Panc1 (cell line): ENCODE results near the gene DEXI. TPM values are rescaled to one million over a fixed set of nuclear protein-coding genes. Genes with fewer than 3 reads are reported as not detected.

Source experiments
- ATAC-seq: fragments of 200-7000 bp; cut with Tn5 transposase; 2 replicates; pipeline ENCODE4 v1.9.1; 2020; ENCODE audit warnings: mild to moderate bottlenecking, moderate library complexity
- BruUV-seq: library from RNA; stranded (reverse); fragments of 400-500 nt; replicated peaks from 2 replicates; lab custom pipeline; 2021; lab: Mats Ljungman, UMichigan
- CTCF ChIA-PET: fragments of 300-600 bp; sonication (Branson Sonifier 250); formaldehyde crosslinking; loops from one replicate; lab custom pipeline; 2022; ENCODE audit warnings: antibody characterized with exemption; lab: Charles Lee
- POLR2A ChIA-PET: fragments of 300-600 bp; sonication (Branson Sonifier 250); formaldehyde crosslinking; loops from one replicate; lab custom pipeline; 2022; ENCODE audit warnings: antibody characterized with exemption; lab: Charles Lee
- DNase-seq: peaks from one replicate; pipeline ENCODE4 v3.0.0-alpha.2; 2010; ENCODE audit warnings: low read depth, low spot score
- H3K27ac ChIP-seq: 2 replicates; pipeline ENCODE4 v1.5.1; 2011; ENCODE audit warnings: mild to moderate bottlenecking, low read length, inconsistent platforms
- H3K27me3 ChIP-seq: fragments of 200-500 bp; sonication (Bioruptor generic); 2 replicates; pipeline ENCODE4 v1.6.0; 2014; ENCODE audit warnings: low read length, inconsistent platforms; ENCODE audit not compliant: control insufficient read depth, insufficient read depth
- H3K36me3 ChIP-seq: fragments of 200-500 bp; sonication (Bioruptor generic); 2 replicates; pipeline ENCODE4 v1.5.1; 2014; ENCODE audit warnings: inconsistent platforms, mild to moderate bottlenecking, low read length, moderate library complexity; ENCODE audit not compliant: control insufficient read depth, insufficient read depth
- H3K4me1 ChIP-seq: 2 replicates; pipeline ENCODE4 v1.5.1; 2011; ENCODE audit warnings: inconsistent platforms, mild to moderate bottlenecking, low read length, moderate library complexity; ENCODE audit not compliant: control insufficient read depth, insufficient read depth
- H3K4me3 ChIP-seq, 2 experiments: 2 replicates each; pipeline ENCODE4 v1.5.1; 2011 to 2012; ENCODE audit warnings: low read depth in 2 of 2, low read length in 2 of 2, mild to moderate bottlenecking in 2 of 2, inconsistent platforms in 1 of 2, moderate library complexity in 1 of 2
- H3K9me3 ChIP-seq: fragments of 200-500 bp; sonication (Bioruptor generic); 2 replicates; pipeline ENCODE4 v1.5.1; 2014; ENCODE audit warnings: low read depth, mild to moderate bottlenecking, inconsistent platforms, low read length, moderate library complexity; ENCODE audit not compliant: control insufficient read depth, insufficient read depth
- POLR2AphosphoS5 ChIP-seq: IDR thresholded peaks from 2 replicates; pipeline ENCODE4 v1.6.1; 2012; ENCODE audit warnings: mild to moderate bottlenecking, low read depth, low read length, moderate library complexity
- REST ChIP-seq, 2 experiments: IDR thresholded peaks; 2 replicates each; pipeline ENCODE4 v1.6.1; 2011 to 2012; ENCODE audit warnings: low read depth in 2 of 2, control low read depth in 1 of 2, low read length in 1 of 2, mild to moderate bottlenecking in 1 of 2, moderate library complexity in 1 of 2; ENCODE audit not compliant: insufficient read depth in 1 of 2
- SIN3A ChIP-seq: IDR thresholded peaks from 2 replicates; pipeline ENCODE4 v1.6.1; 2012; ENCODE audit warnings: low read depth, mild to moderate bottlenecking, low read length, moderate library complexity, borderline replicate concordance; ENCODE audit not compliant: insufficient read depth
- TCF7L2 ChIP-seq: IDR thresholded peaks from 2 replicates; pipeline ENCODE4 v1.6.1; 2011; ENCODE audit warnings: mild to moderate bottlenecking, low read depth, low read length, inconsistent platforms
- in situ Hi-C: cut with HindIII; loops from 2 replicates; pipeline ENCODE4 v1.10.0; 2016; ENCODE audit warnings: low sequenced_read_pairs, low pct_unique_long_range_greater_than_20kb
- intact Hi-C: fragments of 100-400 bp; cut with micrococcal nuclease; formaldehyde crosslinking; loops from one replicate; pipeline ENCODE4 v1.10.0; 2022; ENCODE audit not compliant: unreplicated experiment
- total RNA-seq: library from RNA; stranded (reverse); gene quantifications from one replicate; pipeline ENCODE4 v1.2.1, GENCODE V29; 2021; ENCODE audit not compliant: unreplicated experiment
- TF ChIP-seq, protein P1 (sequence below): fragments of 450-650 bp; IDR thresholded peaks from 2 replicates; pipeline ENCODE4 v1.5.1; 2017; ENCODE audit warnings: mild to moderate bottlenecking

The DEXI gene
- total RNA-seq, 1 experiment from 2014 or later = 32.2 TPM

DNA sequence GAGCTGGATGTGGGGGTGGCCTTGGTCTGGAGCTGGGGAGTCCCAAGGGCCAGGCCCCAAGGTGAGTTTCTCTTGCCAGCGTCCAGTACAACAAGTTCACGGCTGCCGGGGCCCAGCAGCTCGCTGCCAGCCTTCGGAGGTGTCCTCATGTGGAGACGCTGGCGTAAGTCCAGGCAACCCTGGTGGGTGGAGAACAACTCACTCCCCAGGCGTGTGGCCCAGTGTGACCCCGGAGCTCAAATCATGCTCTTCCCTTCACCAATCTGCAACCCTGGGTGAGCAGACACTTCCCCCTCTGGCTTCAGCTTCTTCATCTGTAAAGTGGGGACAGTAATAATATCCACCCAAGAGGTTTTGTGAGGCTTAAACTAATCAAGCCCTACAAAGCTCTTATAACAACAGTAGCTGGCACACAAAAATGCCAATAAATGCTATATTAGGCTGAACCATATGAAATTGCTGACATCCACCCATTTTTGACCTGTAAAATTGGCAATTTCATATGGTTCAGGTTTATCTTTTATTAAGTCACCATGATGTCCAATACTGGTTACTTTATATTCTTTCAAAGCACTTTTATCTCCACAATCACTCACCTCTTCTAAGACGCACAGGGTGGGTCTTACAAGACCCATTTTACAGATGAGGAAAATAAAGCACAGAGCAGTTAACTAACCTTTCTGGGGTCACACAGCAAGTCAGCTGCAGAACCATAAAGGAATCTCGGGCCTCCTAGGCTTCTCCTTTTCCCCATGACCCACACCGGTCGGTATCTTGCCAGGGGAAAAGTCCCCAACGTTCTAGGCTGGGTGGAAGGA is 19.7 kb downstream of the DEXI start:
- Histone ChIP-seq H3K27me3 (no peaks in the 10 kb centered on the region), H3K27ac (no peak overlapping the region), H3K4me1 (peaks cover 4% of the 10 kb centered on the region; the same call in 1 of the 2 replicates), H3K4me3 (no peak overlapping the region), H3K9me3 (no peaks in the 10 kb centered on the region), H3K36me3 (no peaks in the 10 kb centered on the region)
- DNase-seq (no peak), ATAC-seq (no peak)
- ChIA-PET POLR2A (no interaction called here), CTCF (interaction anchor here (0.6 kb wide), 1 partner anchor 1506 kb away, joined by 5 read pairs; no protein-coding TSS in a partner anchor)
- in situ Hi-C loops (no loop called here), intact Hi-C loops (loop anchor here (5.0 kb wide), 1 partner anchor 185 kb away; no protein-coding TSS in a partner anchor)
- no peak for TF ChIP-seq REST (IDR thresholded peaks at IDR 0.05; ENCODE audit: insufficient read depth in 1 of 2, low read depth in 2 of 2, low read length in 1 of 2)
- TF ChIP-seq, protein P1, sequence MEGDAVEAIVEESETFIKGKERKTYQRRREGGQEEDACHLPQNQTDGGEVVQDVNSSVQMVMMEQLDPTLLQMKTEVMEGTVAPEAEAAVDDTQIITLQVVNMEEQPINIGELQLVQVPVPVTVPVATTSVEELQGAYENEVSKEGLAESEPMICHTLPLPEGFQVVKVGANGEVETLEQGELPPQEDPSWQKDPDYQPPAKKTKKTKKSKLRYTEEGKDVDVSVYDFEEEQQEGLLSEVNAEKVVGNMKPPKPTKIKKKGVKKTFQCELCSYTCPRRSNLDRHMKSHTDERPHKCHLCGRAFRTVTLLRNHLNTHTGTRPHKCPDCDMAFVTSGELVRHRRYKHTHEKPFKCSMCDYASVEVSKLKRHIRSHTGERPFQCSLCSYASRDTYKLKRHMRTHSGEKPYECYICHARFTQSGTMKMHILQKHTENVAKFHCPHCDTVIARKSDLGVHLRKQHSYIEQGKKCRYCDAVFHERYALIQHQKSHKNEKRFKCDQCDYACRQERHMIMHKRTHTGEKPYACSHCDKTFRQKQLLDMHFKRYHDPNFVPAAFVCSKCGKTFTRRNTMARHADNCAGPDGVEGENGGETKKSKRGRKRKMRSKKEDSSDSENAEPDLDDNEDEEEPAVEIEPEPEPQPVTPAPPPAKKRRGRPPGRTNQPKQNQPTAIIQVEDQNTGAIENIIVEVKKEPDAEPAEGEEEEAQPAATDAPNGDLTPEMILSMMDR = no peak
- no peak for TF ChIP-seq TCF7L2
- TF ChIP-seq SIN3A = no peak
- no TSS peak for BruUV-seq

DNA sequence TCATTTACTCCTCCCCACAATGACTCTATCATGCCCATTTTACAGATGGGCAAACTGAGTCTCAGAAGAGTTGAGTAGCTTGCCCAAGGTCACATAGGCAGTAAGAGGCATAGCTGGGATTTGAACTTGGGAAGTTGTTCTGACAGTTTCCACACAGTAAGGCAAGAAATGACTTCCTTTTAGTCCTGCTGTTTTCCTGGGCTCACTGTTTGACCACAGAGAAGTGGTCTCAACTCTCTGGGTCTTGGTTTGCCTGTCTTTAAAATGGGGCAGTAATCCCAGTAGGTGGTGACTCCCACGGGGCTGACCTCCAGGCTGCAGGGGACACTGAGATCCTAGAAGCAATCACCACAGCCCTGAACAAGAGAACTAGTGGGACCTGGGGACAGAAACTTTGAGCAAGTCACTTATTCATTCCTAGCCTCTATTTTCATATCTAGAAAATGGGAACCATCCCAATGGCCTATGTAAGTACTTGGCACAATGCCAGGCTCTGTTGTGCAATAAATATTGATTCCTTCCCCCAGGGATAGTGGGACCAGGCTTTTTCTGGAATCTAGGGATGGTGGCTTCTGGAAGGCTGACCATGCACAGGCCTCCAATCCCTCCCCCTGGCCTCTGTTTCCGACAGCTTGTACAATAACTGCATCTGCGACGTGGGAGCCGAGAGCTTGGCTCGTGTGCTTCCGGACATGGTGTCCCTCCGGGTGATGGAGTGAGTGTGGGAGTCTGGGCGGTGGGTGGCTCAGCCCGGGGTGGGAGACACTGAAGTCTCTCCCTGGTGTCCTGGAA is 20.5 kb downstream of the DEXI start:
- no peaks in the 10 kb centered on the region for H3K9me3 ChIP-seq
- ChIA-PET POLR2A (no interaction called here), CTCF (interaction anchor here (0.6 kb wide), 1 partner anchor 1506 kb away, joined by 5 read pairs; no protein-coding TSS in a partner anchor)
- H3K4me1 ChIP-seq = peaks cover 4% of the 10 kb centered on the region; the same call in 1 of the 2 replicates
- no TSS peak for BruUV-seq
- no peaks in the 10 kb centered on the region for H3K27me3 ChIP-seq
- intact Hi-C loops (loop anchor here (5.0 kb wide), 1 partner anchor 184 kb away; no protein-coding TSS in a partner anchor), in situ Hi-C loops (no loop called here)
- DNase-seq (no peak), ATAC-seq (no peak)
- no peak overlapping the region for H3K4me3 ChIP-seq
- H3K36me3 ChIP-seq = no peaks in the 10 kb centered on the region
- TF ChIP-seq REST (IDR thresholded peaks at IDR 0.05; ENCODE audit: insufficient read depth in 1 of 2, low read depth in 2 of 2, low read length in 1 of 2) (no peak), POLR2AphosphoS5 (no peak), TCF7L2 (no peak), SIN3A (no peak)
- TF ChIP-seq, protein P1 = no peak
- no peak overlapping the region for H3K27ac ChIP-seq
